GM21576 (cell line): ENCODE measurements around the gene NAA15.
"Not testable (repeated sequence)": the region's sequence is repeated elsewhere in the genome, so short reads cannot be mapped to it uniquely, and the experiment has no call there.

Experiments used
- ATAC-seq: cut with Tn5 transposase; IDR thresholded peaks from one replicate; pipeline ENCODE4 v1.9.1; 2021; ENCODE audit warnings: mild to moderate bottlenecking, moderate library complexity; ENCODE audit not compliant: unreplicated experiment

The NAA15 gene

DNA sequence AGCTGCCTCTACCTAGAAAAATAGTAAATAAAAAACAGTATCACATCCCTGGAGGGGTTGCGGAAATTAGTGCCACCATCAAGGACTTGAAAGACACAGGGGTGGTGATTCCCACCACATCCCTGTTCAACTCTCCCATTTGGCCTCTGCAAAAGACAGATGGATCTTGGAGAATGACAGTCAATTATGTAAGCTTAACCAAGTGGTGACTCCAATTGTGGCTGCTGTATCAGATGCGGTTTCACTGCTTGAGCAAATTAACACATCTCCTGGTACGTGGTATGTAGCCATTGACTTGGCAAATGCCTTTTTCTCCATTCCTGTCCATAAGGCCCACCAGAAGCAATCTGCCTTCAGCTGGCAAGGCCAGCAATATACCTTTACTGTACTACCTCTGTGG, 143.6 kb downstream of the NAA15 start:
- not testable (repeated sequence) for ATAC-seq

DNA sequence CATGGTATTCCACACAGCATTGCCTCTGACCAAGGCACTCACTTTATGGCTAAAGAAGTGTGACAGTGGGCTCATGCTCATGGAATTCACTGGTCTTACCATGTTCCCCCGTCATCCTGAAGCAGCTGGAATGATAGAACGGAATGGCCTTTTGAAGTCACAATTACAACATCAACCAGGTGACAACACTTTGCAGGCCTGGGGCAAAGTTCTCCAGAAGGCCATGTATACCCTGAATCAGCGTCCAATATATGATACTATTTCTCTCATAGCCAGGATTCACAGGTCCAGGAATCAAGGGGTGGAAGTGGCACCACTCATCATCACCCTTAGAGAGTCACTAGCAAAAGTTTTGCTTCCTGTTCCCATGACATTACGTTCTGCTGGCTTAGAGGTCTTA, 145.8 kb downstream of the NAA15 start:
- ATAC-seq, result not testable (repeated sequence)

DNA sequence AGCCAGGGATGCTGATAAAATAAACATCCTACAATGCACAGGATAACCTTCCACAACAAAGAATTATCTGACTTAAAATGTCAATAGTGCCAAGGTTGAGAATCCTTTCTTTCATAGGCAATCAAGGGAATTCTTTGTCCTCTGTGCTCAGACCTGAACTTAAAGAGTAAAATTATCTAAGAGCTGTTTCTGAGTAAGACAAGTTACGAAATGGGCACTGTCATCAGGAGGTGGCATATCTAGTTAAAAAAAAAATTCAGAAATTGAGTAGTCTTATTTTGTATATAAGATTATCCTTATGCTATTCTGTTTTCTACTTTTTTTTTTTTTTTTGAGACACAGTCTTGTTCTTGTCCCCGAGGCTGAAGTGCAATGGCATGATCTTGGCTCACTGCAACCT, 149.3 kb downstream of the NAA15 start:
- ATAC-seq, result no peak

DNA sequence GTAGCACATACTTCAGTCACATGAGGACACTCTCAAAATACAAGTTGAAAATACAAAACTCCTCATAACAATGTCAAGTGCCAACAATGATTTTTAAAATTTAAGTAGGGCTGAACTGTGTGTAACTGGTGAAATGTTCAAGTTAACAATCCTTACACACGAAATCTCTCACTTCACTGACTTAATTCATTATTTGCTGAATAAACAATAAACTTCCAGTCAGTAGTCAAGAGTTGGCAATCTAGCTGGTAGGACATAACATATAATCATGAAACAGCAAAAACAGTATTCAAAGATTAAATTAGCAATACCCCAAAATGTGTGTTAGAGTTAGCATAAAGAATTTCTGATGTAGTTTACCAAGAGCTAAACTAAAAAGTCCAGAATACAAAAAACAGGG, 150.7 kb downstream of the NAA15 start:
- ATAC-seq, result no peak

DNA sequence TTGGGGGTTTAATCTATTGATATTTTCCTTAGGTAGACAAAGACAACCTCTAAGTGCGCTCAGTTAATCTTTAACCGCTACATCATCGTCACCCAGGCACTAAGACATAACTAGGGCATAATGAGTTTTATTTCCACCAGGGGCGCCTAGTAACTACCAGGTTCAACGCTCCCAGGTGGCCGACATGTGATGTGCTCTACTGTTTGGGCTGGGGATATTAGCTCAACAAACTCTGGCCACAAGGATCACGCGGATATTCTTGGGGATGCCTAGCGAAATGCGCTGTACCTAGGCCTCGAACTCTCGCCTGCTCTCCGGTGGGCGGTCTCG, 151.7 kb downstream of the NAA15 start:
- ATAC-seq, result peak; percentile 53

DNA sequence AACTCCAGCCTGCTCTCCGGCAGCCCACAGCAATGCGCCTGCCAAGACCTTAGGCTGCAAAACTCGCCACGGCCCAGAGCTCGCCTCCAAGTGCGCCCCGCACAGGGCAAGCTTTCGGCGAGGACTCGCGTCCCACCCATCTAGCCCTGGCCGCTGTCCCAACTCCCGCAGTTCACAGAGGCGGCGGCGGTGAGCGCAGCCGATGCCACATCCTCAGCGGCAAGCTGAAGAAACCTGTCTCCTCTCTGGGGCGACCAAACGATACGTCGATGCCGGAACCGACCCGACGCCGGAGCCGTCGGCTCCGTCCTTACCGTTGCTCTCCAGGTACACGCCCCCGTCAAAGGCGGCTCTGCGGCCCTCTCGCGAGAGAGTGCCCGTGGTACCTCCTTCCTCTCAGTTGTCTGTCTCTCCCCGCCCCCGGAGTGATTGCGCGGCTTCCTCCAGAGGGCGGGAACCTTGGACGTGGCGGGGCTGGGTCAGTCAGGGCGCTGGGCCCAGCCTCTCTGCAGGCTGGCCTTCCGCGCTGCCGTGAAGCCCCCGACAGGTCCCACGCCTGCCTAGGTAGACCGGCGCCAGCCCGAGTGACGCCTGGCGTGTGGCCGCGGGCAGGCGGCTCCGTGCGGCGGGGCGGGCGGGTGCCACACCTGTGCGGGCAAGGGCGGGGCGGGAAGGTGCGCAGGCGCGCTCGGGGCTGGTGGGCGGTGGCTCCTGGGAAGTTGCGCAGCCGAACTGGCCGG, 152.2 kb downstream of the NAA15 start:
- ATAC-seq, result peak; percentile 88

DNA sequence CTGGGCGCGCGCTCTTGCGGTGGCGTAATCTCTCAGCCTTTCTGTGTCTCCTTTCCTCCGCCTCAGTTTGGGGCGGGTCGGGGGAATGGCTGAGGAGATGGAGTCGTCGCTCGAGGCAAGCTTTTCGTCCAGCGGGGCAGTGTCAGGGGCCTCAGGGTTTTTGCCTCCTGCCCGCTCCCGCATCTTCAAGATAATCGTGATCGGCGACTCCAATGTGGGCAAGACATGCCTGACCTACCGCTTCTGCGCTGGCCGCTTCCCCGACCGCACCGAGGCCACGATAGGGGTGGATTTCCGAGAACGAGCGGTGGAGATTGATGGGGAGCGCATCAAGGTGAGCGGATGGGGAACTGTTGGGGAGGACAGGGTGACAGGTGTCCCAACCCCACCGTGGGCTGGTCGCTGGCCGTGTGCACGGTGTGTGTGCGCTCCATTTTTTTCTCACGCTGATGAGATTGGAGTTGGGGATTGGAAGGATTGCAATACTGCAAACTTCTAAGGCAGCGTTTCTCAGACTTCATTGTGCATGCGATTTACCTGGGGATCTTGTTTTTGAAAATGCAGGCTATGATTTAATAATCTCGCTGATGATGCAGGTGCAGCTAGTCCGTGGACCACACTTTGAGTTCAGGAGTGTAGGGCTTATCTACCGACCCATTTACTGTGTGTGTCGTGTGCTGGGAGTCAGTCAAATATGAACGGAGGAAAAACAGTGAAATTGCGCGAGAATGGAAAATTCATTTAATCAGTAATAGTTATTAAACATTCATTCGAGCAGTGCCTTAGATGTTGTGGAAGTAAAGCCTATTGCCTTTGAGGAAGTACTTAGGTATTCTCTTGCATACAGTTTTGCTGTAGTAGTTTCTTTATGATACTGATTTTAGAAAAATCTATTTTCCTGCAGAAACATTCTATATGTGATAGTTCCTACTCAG, 153.1 kb downstream of the NAA15 start, which contains the start of gene RAB33B:
TSS of gene RAB33B (plus strand) at position 11 of the 935 bp plus-strand sequence. CDS start at position 86, 75 bp downstream.
- ATAC-seq, result peak; percentile 4

DNA sequence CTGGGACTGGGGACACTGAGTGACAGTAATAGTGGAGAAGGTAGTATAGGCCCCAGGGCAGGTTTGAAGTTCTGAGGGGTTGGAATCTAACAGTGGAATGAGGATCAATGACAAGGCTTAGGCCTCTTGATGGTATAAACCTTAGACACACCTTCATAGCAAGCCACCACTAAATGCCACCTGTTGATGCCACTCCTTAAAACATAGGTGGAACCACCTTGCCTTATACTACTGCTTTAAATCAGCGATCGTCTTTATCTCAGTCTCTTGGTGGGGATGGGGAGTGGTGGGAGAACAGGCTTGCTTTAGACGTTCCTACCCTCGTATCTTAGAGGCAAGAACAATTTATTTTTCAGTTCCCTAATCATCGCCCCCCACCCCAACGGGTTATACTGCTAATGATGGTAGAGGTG, 153.8 kb downstream of the NAA15 start:
- no peak for ATAC-seq

DNA sequence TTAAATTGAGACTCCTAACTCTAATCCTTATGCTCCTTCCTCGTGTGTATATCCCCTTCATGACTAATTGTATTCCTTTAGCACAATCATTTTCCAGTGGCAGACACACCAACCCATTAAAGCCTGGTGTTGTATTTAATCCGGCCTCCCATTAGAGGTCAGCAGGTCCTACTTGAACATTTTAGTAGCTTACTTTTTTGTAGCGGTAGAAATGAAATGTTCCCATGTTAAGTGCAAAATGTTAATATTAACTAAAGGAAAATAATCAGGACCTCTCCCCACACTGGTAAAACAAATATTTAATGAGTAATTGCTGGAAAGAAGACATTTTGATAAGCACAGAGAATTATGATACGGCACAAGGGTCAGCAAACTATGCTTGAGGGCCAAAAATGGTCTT, 156.0 kb downstream of the NAA15 start:
- ATAC-seq, result no peak

DNA sequence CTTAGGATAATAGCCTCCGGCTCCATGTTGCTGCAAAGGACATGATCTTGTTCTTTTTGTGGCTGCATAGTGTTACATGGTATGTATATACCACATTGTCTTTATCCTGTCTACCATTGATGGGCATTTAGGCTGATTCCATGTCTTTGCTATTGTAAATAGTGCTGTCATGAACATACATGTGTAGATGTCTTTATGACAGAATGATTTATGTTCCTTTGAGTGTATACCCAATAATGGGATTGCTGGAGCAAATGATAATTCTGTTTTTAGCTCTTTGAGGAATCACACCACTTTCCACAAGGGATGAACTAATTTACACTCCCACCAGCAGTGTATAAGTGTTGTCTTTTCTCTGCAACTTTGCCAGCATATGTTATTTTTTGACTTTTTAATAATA, 157.2 kb downstream of the NAA15 start:
- ATAC-seq, result no peak

DNA sequence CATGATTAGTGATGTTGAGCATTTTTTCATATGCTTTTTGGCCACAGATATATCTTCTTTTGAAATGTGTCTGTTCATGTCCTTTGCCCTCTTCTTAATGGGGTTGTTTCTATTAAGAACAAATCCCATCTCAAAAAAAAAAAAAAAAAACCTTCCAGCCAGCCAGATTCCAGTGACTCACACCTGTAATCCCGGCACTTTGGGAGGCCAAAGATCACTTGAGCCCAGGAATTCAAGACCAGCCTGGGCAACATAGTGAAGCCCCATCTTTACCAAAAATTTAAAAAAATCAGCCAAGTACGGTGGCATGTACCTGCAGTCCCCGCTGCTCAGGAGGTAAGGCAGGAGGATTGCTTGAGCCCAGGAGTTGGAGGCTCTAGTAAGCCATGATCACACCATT, 157.7 kb downstream of the NAA15 start:
- no peak for ATAC-seq

DNA sequence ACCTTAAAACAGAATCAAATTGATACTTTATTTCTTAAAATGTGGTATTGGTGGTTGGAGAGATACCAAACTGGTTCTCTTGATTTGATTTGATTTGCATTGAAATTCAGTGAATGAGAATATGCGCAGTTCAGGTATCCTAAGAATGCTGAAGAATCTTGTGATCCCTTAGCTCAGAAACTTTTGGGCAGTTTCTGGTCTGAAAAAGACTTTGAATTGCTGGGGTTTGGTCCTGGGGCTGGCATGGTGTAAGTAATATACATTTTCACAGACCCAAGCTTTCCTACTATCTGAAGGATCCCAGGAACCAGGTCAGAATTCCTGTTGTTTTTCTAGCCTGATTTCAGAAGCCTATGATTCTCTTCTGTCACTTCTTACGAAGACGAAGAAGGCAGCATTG, 159.3 kb downstream of the NAA15 start:
- ATAC-seq, result no peak

DNA sequence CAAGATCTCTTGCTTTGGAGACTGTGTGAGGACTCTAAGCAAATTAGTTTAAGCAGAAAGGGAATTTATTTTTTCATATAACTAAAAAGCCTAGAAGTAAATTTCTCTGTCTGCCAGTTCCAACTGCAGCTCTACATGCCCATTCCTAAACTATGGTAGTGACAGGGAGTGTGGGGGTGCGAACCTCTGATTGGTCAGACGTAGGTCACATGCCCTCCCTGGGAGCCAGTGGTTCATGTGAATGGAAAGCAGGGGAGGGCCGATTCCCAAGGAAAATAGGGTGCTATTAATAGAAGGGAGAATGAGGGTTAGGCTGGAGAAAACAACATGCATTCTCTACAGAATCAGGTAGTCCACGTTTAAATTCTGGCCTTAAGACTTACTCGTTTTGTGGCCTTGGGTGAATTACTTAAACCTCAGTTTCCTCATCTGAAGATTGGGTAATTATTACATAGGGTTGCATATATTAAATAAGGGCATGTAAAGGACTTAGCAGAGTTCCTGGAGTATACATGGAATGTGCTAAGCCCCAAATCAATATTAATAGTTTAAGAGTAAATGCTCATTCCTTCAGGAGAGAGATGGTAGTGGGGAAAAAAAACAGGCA, 159.8 kb downstream of the NAA15 start:
- no peak for ATAC-seq

DNA sequence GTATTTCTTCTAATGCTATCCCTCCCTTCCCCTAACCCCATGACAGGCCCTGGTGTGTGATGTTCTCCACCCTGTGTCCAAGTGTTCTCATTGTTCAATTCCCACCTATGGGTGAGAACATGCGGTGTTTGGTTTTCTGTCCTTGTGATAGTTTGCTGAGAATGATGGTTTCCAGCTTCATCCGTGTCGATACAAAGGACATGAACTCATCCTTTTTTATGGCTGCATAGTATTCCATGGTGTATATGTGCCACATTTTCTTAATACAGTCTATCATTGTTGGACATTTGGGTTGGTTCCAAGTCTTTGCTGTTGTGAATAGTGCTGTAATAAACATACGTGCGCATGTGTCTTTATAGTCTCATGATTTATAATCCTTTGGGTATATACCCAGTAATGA, 163.2 kb downstream of the NAA15 start:
- ATAC-seq, result not testable (repeated sequence)

DNA sequence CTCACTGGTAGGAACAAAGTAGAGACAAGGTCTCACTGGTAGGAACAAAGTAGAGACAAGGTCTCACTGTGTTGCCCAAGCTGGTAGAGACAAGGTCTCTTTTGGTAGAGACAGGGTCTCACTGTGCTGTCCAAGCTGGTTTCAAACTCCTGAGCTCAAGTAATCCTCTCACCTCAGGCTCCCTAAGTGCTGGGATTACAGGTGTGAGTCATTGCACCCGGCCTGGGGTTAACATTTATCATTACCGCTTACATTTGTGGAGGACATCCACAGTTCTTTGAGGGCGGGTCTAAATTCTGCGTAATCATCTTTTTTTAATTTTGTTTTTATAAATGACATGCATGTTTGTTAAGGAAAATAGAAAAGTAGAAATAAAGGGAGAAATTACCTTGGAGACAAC, 164.6 kb downstream of the NAA15 start:
- no peak for ATAC-seq

DNA sequence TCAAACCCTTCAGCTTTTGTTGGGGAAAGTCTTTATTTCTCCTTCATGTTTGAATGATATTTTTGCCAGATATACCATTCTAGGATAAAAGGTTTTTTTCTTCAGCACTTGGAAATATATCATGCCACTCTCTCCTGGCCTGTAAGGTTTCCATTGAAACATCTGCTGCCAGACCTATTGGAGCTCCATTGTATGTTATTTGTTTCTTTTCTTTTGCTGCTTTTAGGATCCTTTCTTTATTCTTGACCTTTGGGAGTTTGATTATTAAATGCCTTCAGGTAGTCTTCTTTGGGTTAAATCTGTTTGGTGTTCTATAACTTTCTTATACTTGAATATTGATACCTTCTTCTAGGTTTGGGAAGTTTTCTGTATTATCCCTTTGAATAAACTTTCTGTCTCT, 167.5 kb downstream of the NAA15 start:
- not testable (repeated sequence) for ATAC-seq

DNA sequence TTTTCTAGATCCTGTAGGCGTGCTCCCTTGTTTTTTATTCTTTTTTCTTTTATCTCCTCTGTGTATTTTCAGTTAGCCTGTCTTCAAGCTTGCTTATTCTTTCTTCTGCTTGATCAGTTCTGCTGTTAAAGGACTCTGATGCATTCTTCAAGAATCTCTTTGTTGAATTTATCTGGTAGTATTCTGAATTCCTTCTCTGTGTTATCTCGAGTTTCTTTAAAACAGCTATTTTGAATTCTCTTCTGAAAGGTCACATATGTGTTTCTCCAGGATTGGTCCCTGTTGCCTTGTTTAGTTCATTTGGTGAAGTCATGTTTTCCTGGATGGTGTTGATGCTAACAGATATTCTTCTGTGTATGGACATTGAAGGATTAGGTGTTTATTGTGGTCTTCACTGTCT, 167.9 kb downstream of the NAA15 start:
- ATAC-seq, result no peak
